SHP77 treated with DMSO at 0.1 percent for 48 hours (cell line): ENCODE results near the gene PAIP1.
"Not testable (repeated sequence)": the region's sequence is repeated elsewhere in the genome, so short reads cannot be mapped to it uniquely, and the experiment has no call there.

Experiments
- DNase-seq: peaks from one replicate; lab custom pipeline; 2025; lab: John Stamatoyannopoulos, UW

The PAIP1 gene

DNA sequence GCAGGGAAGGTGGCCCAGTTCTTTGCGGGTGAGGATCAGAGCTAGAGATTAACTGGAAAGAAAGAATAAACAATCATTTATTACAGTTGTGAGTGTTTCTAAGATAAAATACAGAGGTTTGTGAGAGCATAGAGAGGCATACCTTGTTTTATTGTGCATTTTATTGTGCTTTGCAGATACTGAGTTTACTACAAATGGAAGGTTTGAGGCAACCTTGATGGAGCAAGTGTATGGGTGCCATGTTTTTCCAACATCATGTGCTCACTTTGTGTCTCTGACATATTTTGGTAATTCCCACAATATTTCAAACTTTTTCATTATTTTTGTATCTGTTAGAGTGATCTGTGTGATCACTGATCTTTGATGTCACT lies 41.2 kb downstream of the PAIP1 start:
- no peak for DNase-seq

DNA sequence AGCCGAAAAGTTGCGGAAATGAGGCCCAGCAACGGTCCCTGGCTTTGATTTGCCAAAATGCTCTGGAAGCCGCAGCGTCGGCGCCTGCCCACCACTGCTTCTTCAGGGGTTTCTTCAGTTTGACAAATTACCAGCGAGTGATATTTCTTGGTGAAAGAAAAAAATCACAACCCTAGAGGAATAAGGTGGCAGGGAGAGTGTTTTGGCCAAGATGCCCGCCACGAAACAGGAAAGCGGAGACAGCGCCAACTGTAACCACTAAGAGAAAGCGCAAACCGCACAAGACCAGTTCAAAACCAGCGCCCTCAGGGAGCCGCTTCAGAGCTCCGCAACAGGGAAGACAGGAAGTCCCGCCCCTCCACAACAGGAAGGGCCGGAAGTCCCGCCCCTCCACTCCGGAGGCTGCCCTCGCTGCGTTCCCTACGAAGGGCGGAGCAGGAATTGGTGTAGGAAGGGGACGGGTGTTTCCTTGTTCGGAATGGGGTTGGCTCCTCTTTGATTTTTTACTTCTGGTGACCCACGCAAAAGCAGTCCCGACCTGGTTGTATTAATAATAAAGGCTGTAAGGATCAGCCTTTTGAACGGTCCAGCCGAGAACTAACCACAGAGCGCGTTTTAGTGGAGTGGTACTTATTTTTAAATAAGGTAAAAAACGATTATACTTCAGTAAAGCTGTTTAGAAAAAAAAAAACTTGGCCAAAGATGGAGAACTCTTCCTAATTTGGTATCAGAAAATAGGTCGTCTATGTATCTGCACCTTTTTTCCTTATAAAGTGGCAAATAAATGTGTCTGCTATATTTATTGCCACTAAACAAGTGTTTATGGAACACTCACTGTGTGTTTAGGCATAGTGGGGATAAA lies 41.8 kb downstream of the PAIP1 start, which contains the start of gene C5orf34:
C5orf34 (minus strand) TSS at position 333 of the 862 bp plus-strand sequence. CDS start 5,809 bp downstream, outside the sequence.
- DNase-seq = peak; percentile 97

DNA sequence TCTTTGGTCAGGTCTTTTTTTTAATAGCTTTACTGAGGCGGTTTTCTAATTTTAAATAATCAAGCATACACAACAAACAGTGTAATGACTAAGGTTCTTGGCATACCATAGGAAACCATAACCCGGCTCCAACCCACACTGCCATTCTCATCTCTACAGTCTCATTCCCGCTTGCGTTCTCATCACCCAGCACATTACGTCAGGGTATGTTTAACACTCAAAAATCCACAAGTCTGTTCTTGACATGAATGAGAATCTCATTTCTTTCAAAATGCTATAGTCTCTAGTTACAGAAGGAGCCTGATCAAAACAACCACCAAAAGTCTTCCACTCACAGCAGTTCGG lies 42.4 kb downstream of the PAIP1 start:
- DNase-seq = peak; percentile 83

DNA sequence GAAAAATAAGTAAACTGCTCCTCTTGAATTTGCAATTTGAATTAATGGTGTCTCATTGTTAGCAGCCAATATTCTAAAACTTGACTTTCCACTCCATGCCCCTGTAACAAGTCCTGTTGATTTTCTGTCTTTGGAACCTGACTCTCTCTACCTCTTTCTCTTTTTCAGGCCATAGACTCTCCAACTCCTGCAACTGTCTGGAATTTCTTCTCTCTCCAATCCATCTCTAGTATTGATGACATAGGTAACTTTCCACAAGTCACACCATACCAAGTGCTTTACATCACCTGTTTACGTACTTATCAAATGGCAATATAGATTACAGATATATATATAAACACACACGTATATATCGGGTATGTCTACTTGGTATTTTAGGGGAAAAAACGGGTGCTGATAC lies 42.9 kb downstream of the PAIP1 start:
- no peak for DNase-seq

DNA sequence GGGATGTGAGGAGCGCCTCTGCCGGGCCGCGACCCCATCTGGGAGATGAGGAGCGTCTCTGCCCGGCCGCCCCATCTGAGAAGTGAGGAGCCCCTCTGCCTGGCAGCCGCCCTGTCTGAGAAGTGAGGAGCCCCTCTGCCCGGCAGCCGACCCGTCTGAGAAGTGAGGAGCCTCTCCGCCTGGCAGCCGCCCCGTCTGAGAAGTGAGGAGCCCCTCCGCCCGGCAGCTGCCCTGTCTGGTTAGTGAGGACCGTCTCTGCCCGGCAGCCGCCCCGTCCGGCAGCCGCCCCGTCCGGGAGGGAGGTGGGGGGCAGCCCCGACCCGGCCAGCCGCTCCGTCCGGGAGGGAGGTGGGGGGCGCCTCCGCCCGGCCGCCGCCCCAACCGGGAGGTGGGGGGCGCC lies 45.8 kb downstream of the PAIP1 start:
- DNase-seq = not testable (repeated sequence)

DNA sequence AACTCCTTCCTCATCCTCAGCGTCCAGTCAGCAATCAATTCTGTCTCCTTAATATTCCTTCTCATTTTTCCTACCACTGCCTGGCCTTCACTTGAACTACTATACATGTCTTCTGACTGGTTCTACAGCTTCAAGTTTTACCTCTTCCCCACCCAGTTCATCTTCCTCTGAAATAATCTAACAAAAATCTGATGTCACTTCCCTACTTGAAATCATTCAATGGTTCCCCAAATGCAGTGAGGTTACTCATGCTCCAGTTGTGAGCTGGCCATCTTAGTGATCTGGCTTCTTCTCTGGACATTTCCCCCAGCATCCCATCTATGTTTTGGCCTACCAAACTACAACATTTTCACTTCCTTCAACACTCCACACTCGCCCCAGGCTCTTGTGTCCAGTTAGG lies 58.3 kb downstream of the PAIP1 start:
- no peak for DNase-seq

DNA sequence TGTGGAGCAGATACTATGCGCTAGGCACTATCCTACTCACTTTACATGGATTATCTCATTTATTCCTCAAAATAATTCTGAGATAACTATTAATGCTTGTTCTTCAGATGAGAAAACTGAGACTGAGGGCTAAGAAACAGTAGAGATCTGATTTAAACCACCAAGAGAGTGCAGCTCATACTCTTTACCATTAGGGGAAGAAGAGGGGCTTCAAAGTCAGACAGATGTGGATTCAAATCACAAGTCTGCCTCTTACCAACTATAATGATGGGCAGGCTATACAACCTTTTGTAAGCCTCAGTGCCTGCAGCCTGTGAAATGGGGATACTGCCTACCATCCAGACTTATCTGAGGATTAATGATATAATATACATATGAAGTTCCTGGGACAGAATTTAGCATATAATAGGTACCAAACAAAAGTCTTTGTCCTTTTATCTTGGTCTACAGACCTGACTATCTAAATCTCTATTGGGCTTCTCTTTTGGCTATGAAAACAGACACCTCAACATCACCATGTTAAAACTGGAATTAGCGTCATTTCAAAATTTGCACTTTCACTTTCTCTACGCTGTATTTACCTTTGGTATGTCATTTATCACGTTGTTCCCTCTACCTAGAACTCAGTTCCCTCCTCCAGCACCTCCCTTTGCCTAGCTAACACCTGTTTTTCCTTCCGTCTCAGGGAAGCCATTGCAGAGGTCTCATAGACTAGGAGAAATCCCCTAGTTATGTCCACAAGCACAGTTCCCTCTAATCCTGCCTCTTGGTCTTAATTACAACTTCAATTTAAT lies 59.4 kb downstream of the PAIP1 start:
- DNase-seq = no peak

DNA sequence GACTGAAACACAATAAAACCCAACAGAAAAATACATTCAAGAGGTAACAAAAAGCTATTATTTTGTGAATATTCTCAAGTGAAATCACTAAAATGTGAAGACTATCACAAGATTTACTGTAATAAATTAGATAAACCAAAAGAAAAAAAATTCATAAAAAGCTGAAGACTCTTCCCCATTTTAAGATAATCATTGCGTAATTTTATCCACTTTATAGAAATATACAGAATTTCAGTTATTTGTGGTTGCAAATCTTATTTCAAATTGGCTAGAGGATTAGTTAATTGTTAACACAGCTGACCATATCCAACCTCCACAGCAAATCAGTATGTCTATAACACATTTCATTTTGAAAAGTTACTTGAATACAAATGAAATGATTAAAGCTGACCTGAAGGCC lies 65.6 kb downstream of the PAIP1 start:
- DNase-seq = no peak

DNA sequence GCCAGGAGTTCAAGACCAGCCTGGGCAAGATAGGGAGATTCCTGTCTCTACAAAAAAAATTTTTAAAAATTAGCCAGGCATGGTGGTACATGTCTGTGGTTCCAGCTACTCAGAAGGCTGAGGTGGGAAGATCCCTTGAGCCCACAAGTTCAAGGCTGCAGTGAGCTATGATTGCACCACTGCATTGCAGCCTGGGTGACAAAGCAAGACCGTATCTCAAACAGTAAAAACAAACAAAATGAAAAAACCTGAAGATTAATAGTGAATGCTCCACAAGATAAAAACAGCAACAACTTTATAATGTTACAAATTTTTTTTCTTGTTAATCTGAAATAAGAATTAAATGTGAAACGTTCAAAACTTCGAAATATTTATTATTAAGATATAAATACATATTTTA lies 70.5 kb downstream of the PAIP1 start:
- DNase-seq = no peak

DNA sequence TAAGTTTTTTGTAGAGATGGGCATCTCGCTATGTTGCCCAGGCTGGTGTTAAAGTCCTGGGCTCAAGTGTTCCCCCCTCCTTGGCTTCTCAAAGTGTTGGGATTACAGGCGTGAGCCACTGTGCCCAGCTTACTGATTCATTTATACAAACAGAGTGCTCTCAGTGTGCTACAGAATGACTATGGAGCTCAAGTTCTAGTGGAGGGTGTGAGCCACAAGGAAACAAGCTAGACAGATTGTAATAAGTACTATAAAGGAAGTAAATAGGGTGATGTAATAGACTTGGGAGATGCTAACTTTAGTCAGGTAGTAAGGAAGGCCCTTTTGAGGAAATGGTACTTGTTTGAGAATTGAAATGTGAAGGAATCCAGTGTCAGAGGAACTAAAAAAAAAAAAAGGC lies 71.5 kb downstream of the PAIP1 start:
- DNase-seq = no peak

DNA sequence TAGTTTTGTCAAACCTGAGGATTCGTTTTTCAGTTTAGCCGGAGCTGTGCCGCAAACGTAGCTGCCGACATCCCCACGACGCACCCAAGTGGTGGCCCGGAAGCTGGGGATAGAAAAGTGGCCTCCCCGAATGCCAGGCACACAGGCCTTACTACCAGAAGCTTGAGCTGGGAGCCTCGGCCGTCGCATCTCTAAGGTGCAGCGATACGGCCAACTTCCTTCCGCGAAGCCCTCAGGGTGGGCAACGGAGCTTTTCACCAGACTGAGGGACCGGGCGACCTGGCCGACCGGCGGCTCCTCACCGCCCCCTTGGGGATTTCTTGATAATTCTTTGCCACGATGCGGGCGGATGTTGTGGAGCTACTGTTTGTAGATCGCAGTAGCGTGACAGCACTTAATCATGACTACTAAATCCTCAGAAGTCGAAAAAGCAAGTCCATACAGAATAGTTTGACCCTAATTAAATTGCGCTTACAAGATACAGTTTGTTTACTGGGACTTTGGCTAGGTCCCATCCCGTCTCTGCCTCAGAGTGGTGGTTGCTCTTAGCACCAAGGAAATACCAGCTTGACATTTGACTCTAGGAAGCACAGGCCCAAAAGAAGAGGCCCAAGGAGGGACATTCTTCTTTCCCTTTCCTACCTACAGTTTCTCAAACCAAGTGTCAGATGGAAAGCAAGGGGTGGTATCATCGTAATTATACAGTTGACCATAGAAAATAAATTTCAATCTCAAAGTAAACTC lies 72.6 kb downstream of the PAIP1 start:
- DNase-seq = peak; percentile 78

DNA sequence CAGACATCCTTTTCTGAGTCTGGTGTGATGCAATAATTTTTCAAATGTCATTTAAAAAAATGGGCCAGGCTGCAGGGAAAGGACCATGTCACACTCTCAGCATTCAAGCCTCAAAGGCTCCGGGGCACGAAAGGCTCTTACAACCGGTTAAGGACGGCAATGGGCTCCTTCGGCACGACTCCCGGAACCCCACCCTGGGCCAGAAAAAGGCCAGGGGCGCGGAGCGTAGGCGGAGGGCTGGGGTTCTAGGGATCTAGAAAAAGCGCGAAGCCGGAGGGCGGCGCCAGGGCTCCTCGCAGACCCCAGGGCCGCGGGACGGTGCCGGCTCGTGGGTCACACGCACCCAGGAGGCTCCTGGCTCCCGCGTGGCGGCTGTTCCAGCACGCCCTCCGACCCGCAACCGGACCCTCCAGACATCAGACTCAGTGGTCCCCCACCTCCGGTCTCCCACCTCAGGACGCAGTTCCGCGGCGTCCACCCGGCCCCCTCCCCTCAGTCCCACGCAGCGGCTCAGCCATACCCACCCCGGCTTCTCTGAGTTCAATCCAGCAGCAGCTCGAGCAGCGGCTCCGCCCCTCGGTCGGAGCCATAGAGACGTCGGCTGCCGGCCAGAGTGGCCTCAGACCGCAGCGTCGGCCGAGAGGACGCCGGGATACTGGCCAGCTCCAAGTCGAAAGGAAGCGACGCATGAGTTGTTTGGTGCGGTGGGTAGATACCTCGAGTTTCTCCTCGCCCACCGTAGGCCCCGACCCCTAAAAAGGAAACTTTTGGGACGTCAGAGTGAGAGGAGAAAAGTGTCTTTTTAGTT lies 73.4 kb downstream of the PAIP1 start, which contains the start of gene TMEM267:
TMEM267 (minus strand) TSS at position 568 of the 808 bp plus-strand sequence. CDS start 29,896 bp downstream, outside the sequence.
- peak; percentile 90 for DNase-seq

DNA sequence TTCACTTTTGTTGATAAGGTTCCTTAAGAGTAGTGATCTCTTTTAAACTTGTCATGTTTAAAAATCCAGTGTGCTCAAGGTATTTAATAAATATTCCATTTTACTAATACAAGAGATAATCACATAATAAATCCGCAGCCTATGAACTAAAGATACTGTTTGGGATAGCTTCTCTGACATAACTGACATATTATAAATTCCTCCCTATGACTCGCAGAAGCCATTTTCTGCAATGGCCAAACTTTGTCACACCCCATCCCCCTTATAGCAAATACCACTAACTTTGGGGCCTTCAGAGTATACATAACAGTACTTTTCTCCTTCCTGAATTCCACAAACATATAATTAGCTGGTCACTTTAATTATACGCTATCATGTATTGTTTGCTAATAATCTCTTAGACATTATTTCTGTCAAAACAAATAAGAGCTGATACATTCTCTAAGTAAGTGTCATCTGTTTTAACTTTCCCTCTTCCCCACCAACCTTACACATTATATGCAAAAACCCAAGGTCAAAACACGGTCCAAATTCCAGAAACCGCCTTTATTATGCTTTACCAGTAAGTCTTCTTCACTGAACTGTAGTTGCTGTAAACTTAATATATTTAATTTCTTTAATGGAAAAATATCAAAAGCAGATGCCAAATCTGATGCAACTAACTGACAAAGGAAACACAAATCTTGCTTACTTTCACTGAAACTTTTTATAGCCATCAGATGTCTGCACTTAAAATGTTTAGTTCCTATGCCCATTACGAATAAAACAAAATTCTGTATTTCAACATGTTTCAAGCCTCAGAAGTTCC lies 74.2 kb downstream of the PAIP1 start:
- DNase-seq = no peak
